Fibroblast of lung (primary cell): Measurements from ENCODE around the gene FAM184A. TPM values are rescaled to one million over a fixed set of nuclear protein-coding genes. Genes with fewer than 3 reads are reported as not detected.

Experiments
- DNase-seq, 2 donors: peaks; one replicate each; pipeline versions ENCODE4 v3.0.0 to v3.0.0-alpha.2; 2010; ENCODE audit warnings: low read depth in 2 of 2
- H2AFZ ChIP-seq: 2 replicates; pipeline ENCODE4 v1.5.1; 2012; ENCODE audit warnings: low read length, control low read depth, inconsistent platforms
- H3K27ac ChIP-seq: 2 replicates; pipeline ENCODE4 v1.5.1; 2011; ENCODE audit warnings: low read length, control low read depth; ENCODE audit not compliant: insufficient read depth
- H3K27me3 ChIP-seq: 2 replicates; pipeline ENCODE4 v1.5.1; 2011; ENCODE audit warnings: mild to moderate bottlenecking, low read length; ENCODE audit not compliant: control insufficient read depth, insufficient read depth
- H3K36me3 ChIP-seq: 2 replicates; pipeline ENCODE4 v1.5.1; 2011; ENCODE audit warnings: low read length; ENCODE audit not compliant: control insufficient read depth, insufficient read depth
- H3K4me1 ChIP-seq: 2 replicates; pipeline ENCODE4 v1.5.1; 2011; ENCODE audit warnings: low read length; ENCODE audit not compliant: control insufficient read depth, insufficient read depth; ENCODE audit errors: extremely low read depth
- H3K4me2 ChIP-seq: 2 replicates; pipeline ENCODE4 v1.5.1; 2011; ENCODE audit warnings: low read length, control low read depth; ENCODE audit not compliant: insufficient read depth; ENCODE audit errors: extremely low read depth
- H3K4me3 ChIP-seq, 4 experiments: fragments of 200-600 bp in 1 of 4; sonication (generic) in 1 of 4; replicated peaks in 1 of 4; 2 replicates each; pipeline ENCODE4 v1.5.1; 2011 to 2016; ENCODE audit warnings: low read length in 4 of 4, low read depth in 3 of 4, mild to moderate bottlenecking in 3 of 4, control low read depth in 2 of 4, inconsistent platforms in 1 of 4, mixed read lengths in 1 of 4; ENCODE audit not compliant: insufficient read depth in 1 of 4; ENCODE audit errors: control extremely low read depth in 1 of 4
- H3K79me2 ChIP-seq: 2 replicates; pipeline ENCODE4 v1.5.1; 2012; ENCODE audit warnings: mild to moderate bottlenecking, low read length, inconsistent platforms; ENCODE audit not compliant: control insufficient read depth, insufficient read depth
- H3K9ac ChIP-seq: 2 replicates; pipeline ENCODE4 v1.5.1; 2011; ENCODE audit warnings: mild to moderate bottlenecking, low read length, control low read depth; ENCODE audit not compliant: insufficient read depth
- H3K9me3 ChIP-seq: 2 replicates; pipeline ENCODE4 v1.5.1; 2012; ENCODE audit warnings: low read depth, low read length; ENCODE audit not compliant: control insufficient read depth, insufficient read depth
- H4K20me1 ChIP-seq: 2 replicates; pipeline ENCODE4 v1.5.1; 2011; ENCODE audit warnings: low read length; ENCODE audit not compliant: control insufficient read depth, insufficient read depth; ENCODE audit errors: extremely low read depth
- EZH2 ChIP-seq: IDR thresholded peaks from 2 replicates; pipeline ENCODE4 v1.5.1; 2012; ENCODE audit warnings: low read length, control low read depth, mild to moderate bottlenecking; ENCODE audit errors: missing control alignments
- polyA plus RNA-seq, 2 donors: library from polyadenylated mRNA; depleted of rRNA in 1 of 2; stranded (reverse) in 1 of 2; unstranded in 1 of 2; fragments of >200 nt; gene quantifications; 2 replicates each; pipeline ENCODE4 v1.2.1, GENCODE V29; 2011 to 2012; ENCODE audit warnings: missing spikeins in 1 of 2
- total RNA-seq: library from RNA; depleted of rRNA; stranded (reverse); fragments of >200 nt; gene quantifications from 2 replicates; pipeline ENCODE4 v1.2.1, GENCODE V29; 2014
- TF ChIP-seq, protein P1 (sequence below), 2 donors: IDR thresholded peaks in 1 of 2; conservative IDR thresholded peaks in 1 of 2; 1 replicate in 1 of 2; 2 replicates in 1 of 2; pipeline ENCODE4 v1.5.1; 2011 to 2012; ENCODE audit warnings: low read length in 2 of 2, control low read depth in 1 of 2, inconsistent platforms in 1 of 2, low read depth in 1 of 2, mild to moderate bottlenecking in 1 of 2

Gene FAM184A
- total and polyA plus RNA-seq, 2 donors (not counting 1 experiment from before 2014, with no cell fraction given): 0.09 to 1.7 TPM

- no peak overlapping the region for H3K4me2 ChIP-seq
- no peak overlapping the region for H3K4me3 ChIP-seq
- H3K36me3 ChIP-seq: no peaks in the 10 kb centered on the region
- no peaks in the 10 kb centered on the region for H3K79me2 ChIP-seq
- H3K27me3 ChIP-seq: peaks cover 14% of the 10 kb centered on the region
- no peak overlapping the region for H3K9ac ChIP-seq
- no peak overlapping the region for H2AFZ ChIP-seq
- H3K27ac ChIP-seq: no peak overlapping the region
- no peak for DNase-seq
- no peaks in the 10 kb centered on the region for H4K20me1 ChIP-seq
- H3K4me1 ChIP-seq: peaks cover 3% of the 10 kb centered on the region
- H3K9me3 ChIP-seq: no peaks in the 10 kb centered on the region
- TF ChIP-seq EZH2: no peak
- TF ChIP-seq, protein P1, sequence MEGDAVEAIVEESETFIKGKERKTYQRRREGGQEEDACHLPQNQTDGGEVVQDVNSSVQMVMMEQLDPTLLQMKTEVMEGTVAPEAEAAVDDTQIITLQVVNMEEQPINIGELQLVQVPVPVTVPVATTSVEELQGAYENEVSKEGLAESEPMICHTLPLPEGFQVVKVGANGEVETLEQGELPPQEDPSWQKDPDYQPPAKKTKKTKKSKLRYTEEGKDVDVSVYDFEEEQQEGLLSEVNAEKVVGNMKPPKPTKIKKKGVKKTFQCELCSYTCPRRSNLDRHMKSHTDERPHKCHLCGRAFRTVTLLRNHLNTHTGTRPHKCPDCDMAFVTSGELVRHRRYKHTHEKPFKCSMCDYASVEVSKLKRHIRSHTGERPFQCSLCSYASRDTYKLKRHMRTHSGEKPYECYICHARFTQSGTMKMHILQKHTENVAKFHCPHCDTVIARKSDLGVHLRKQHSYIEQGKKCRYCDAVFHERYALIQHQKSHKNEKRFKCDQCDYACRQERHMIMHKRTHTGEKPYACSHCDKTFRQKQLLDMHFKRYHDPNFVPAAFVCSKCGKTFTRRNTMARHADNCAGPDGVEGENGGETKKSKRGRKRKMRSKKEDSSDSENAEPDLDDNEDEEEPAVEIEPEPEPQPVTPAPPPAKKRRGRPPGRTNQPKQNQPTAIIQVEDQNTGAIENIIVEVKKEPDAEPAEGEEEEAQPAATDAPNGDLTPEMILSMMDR (conservative IDR thresholded peaks at IDR 0.05 in 1 of 2, IDR thresholded peaks at IDR 0.05 in 1 of 2; ENCODE audit: low read depth in 1 of 2, low read length in 2 of 2): no peak
Observed at GRCh38 chr6:119075200-119075981, 3.1 kb downstream of the FAM184A start.

GRCh38 chr6:119073307-119074051 lies 5.0 kb downstream of the FAM184A start:
- Histone ChIP-seq H3K27ac (no peak overlapping the region), H3K4me3 (no peak overlapping the region), H3K27me3 (peaks cover 14% of the 10 kb centered on the region), H3K9ac (no peak overlapping the region), H3K4me2 (no peak overlapping the region), H4K20me1 (no peaks in the 10 kb centered on the region), H2AFZ (no peak overlapping the region), H3K79me2 (no peaks in the 10 kb centered on the region), H3K36me3 (no peaks in the 10 kb centered on the region), H3K4me1 (peaks cover 3% of the 10 kb centered on the region), H3K9me3 (no peaks in the 10 kb centered on the region)
- no peak for DNase-seq
- TF ChIP-seq, protein P1 (conservative IDR thresholded peaks at IDR 0.05 in 1 of 2, IDR thresholded peaks at IDR 0.05 in 1 of 2; ENCODE audit: low read depth in 1 of 2, low read length in 2 of 2): no peak
- TF ChIP-seq EZH2: no peak

GRCh38 chr6:119071576-119071975 lies 6.9 kb downstream of the FAM184A start:
- no peaks in the 10 kb centered on the region for H3K79me2 ChIP-seq
- TF ChIP-seq, protein P1 (conservative IDR thresholded peaks at IDR 0.05 in 1 of 2, IDR thresholded peaks at IDR 0.05 in 1 of 2; ENCODE audit: low read depth in 1 of 2, low read length in 2 of 2): no peak
- no peak for TF ChIP-seq EZH2
- H2AFZ ChIP-seq: no peak overlapping the region
- no peak overlapping the region for H3K27ac ChIP-seq
- H3K4me3 ChIP-seq: no peak overlapping the region
- H3K27me3 ChIP-seq: peaks cover 9% of the 10 kb centered on the region
- H4K20me1 ChIP-seq: no peaks in the 10 kb centered on the region
- no peaks in the 10 kb centered on the region for H3K36me3 ChIP-seq
- no peaks in the 10 kb centered on the region for H3K4me1 ChIP-seq
- H3K4me2 ChIP-seq: no peak overlapping the region
- no peak overlapping the region for H3K9ac ChIP-seq
- no peaks in the 10 kb centered on the region for H3K9me3 ChIP-seq
- no peak for DNase-seq
